ENCODE results near the gene SART1.

Gene SART1

DNA sequence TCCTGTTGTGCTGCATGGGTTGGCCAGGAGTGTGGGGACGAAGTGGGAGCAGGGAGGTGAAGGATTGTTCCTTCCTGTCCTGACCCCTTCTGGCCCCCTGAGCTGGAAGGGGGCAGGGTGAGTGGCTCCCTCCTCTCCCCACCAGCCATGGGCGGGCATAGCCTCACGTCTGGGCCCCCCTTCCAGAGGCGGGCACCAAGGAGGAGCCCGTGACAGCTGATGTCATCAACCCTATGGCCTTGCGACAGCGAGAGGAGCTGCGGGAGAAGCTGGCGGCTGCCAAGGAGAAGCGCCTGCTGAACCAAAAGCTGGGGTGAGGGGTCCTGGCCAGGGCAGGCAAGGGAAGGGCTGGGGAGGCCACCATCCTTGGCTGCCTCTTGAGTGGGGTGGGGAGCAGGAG, 3.4 kb downstream of the SART1 start:
- no peak for DNase-seq (ENCODE audit: low read depth)

DNA sequence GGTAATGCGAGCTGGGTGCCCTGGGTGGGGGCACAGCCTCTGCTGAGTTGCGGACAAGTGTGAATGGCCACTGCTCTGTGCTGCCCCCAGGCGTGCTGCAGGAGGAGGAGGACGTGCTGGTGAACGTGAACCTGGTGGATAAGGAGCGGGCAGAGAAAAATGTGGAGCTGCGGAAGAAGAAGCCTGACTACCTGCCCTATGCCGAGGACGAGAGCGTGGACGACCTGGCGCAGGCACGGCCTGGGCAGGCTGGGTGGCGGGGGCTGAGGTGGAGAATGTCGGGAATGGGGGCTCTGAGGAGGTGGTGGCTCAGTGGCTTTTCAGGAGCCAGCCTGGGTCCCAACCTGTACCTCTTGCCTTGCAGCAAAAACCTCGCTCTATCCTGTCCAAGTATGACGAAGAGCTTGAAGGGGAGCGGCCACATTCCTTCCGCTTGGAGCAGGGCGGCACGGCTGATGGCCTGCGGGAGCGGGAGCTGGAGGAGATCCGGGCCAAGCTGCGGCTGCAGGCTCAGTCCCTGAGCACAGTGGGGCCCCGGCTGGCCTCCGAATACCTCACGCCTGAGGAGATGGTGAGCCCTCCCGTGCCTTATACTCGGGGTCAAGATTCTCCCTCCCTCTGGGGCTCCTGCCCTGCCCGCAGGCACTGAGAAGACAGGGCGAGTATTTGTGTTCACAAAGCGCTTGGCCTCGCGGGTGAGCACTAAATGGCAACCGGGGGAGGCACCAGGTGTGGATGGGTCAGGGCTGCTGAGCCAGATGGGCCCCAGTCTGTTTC, 4.6 kb downstream of the SART1 start:
- DNase-seq (ENCODE audit: low read depth), result no peak

DNA sequence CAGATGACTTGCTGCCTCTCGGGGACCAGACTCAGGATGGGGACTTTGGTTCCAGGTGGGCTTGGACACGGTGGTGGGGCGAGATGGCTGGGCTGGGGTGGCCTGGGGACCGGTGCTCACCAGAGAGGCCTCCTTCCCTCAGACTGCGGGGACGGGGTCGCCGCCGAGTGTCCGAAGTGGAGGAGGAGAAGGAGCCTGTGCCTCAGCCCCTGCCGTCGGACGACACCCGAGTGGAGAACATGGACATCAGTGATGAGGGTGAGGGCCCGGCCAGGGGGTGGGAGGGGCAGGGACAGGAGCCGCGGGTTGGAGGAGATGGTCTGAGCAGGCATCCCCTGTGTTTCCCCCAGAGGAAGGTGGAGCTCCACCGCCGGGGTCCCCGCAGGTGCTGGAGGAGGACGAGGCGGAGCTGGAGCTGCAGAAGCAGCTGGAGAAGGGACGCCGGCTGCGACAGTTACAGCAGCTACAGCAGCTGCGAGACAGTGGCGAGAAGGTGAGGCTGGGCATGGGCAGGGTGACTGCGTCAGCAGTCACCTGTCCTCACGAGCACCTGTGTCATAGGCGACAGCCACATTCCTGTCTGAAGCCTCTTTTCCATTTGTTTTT, 5.9 kb downstream of the SART1 start:
- no peak for DNase-seq (ENCODE audit: low read depth)

DNA sequence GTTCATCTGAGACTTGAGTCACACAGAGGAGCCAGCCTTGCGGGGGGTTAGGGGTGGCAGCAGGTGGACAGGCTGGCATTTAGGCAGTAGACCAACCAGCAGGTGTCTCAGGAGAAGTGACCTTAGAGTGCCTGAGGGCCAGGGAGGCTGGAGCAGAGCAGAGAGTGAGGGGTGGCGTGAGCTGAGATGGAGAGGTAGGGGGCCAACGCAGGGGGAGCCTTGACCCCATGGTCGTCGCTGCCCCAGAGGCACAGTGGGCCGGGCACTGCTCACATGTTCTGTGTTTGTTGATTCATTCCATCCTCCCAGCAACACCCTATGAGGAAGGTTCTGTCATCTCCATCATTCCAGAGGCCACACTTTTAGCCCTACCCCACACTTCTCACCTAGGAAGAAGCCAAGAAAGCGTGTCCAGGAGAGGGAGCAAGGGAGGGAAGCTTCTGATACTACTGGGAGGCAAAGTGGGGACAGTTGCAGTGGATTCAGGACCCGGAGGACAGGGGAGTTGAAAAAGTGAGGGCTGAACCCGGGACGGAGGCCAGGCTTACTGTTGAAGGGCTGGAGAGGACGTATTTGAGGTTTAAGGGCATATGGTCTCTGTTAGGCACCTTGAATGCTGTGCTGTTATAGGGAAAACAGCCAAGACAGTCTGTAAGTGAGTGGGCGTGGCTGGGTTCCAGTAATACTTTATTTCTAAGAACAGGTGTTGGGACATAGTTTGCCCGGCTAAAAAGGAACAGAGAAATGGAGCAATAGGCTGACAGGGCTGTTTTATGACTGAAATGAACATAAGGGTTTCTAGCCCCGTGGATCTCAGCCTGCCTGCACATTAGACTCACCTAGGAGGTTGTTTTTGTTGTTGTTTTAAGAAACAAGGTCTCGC, 7.3 kb downstream of the SART1 start:
- no peak for DNase-seq (ENCODE audit: low read depth)

DNA sequence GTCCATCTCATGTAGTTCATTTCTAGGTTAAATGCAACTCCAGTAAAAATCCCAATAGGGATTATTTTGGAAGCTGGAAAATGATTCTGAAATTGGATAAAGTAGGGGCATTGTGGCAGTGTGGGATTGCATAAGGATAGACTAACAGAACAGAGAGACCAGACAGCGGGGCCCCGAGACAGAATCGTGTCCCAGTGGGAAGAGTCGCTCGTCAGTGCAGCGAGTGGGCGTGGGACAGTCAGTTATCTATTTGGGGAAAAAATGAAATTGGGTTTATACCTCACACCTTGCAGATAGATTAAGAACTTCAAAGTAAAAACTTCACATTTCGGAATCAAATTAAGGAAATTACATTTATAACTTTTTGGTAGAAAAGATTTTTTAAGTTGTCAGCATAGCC, 10.6 kb downstream of the SART1 start:
- DNase-seq (ENCODE audit: low read depth), result no peak

DNA sequence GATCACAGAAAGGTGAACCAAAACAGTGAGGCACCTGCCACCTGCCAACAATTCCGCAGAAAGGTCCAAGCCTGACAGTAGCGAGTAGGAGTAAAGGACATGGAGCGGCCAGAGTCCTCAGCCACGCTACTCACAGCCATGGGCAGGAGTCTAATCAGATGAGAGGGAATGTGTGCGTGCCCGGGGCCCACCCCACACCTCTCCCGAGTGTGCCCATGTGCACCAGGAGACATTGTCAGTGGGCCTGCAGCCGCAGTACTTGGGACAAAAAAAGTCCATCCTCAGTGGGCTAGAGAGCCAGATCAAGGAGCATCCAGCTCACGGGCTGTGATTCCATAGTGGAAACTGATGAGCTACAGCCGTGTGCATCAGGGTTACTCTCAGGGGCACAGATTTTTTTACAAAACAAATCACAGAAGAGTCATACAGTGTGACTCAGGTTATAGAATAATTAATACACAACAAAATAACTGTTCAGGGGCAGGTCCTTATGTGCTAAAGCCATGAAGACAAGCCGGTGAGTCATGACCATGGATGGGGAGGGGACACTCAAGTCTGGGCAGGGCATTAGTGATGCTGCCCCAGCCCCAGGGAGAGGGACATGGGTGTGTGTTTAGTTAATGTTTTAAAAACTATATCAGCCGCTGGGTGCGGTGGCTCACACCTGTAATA, 12.0 kb downstream of the SART1 start:
- DNase-seq (ENCODE audit: low read depth), result no peak

DNA sequence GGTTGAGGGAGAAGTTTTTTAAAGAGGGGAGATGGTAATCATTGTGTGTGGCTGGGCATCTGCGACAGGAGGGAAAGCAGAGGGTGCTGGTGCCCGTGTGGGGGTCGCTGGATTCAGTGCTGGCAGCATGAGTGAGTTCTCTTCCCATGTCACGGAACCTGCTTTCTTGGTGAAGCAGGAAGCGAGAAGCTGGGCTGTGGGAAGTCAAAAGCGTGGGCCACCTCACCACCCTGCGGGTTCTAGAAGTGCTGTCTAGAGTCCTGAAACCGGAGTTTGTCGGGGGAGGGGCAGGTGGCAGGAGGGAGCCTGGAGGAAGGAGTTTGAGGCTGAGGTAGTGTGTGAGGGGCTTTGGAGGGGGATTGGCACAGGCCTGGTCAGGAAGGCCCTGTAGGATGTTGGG, 14.2 kb downstream of the SART1 start:
- no peak for DNase-seq (ENCODE audit: low read depth)

DNA sequence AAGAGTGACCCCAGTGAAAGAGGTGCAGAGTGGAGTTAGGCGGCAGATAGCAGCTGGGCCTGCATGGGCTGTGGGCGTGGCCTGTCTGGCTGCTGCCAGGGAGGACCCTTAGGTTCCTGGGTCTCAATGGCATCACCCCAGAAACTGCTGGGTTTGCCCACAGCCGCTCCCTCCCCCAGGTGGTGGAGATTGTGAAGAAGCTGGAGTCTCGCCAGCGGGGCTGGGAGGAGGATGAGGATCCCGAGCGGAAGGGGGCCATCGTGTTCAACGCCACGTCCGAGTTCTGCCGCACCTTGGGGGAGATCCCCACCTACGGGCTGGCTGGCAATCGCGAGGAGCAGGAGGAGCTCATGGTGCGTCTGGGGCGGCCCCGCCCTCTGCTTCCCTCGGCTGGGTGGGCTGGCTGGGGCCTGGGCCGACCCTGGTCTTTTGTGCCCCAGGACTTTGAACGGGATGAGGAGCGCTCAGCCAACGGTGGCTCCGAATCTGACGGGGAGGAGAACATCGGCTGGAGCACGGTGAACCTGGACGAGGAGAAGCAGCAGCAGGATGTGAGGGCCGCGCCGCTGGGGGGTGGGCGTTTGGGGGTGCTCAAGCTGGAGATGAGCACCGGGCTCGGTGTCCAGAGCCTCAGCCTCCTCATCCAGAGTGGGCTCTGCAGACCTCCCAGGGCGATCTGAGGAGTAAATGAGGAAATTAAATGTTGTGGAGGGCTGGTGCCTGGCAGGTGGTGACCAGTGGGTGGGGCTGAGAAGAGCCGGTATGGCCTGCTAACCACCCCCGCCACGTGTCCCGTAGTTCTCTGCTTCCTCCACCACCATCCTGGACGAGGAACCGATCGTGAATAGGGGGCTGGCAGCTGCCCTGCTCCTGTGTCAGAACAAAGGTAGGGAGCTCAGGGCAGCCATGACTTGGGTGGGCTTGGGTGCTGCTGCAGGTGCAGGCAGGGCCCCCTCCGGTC, 15.0 kb downstream of the SART1 start:
- DNase-seq (ENCODE audit: low read depth), result no peak

DNA sequence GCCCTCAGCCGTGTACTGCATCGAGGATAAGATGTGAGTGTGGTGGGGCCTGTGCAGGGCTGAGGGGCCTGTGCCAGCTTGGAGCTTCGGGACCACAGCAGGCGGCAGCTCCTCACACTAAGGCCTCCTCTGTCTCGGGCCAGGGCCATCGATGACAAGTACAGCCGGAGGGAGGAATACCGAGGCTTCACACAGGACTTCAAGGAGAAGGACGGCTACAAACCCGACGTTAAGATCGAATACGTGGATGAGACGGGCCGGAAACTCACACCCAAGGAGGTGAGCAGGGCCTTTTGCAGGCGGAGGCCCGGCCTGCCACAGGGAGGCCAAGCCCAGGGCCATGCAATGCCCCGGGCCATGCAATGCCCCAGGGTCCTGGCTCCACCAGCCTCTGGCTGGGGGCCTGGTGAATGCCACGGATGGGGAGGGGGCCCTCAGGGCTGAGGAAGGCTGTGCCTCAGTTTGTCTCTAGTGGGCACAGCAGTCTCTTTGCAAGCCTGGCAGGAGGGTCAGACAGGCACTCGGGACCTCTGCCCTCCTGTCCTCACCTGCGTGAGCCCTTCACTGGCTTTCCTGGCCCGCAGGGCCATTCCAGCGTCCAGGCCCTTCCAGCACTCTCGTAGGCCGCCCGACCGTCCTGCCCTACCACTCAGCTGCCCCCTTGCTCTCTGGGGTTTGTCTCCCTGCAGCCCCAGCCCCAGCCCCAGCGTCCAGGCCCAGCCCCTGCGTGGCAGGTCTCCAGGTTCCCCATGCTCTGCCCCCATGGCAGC, 16.3 kb downstream of the SART1 start:
- DNase-seq (ENCODE audit: low read depth), result no peak

DNA sequence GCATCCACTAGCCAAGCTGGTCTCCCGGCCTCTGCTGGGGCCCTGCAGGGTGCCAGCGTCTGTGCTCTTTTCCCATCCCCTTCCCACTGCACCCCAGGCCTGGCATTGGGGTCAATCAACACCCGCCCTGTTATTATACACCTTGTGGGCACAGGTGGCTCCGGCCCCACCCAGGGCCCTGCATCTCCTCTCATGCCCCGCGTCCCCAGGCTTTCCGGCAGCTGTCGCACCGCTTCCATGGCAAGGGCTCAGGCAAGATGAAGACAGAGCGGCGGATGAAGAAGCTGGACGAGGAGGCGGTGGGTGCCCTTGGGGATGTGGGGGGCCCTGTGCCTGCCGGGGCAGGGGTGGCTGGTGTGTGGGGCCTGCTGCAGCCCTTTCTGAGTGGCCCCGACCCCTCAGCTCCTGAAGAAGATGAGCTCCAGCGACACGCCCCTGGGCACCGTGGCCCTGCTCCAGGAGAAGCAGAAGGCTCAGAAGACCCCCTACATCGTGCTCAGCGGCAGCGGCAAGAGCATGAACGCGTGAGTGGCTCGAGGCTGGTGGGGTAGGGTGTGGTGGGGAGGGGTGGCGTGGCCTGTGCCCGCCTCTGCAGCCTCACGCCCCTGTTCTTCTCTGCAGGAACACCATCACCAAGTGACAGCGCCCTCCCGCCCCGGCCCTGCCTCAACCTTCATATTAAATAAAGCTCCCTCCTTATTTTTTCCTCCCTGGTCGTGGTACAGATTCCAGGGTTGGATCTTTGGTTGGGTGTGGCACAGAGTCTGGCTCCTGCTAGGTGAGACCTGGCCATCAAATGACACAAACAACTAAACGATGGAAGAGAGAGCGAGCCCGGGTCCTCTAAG, 17.1 kb downstream of the SART1 start:
- no peak for DNase-seq (ENCODE audit: low read depth)

DNA sequence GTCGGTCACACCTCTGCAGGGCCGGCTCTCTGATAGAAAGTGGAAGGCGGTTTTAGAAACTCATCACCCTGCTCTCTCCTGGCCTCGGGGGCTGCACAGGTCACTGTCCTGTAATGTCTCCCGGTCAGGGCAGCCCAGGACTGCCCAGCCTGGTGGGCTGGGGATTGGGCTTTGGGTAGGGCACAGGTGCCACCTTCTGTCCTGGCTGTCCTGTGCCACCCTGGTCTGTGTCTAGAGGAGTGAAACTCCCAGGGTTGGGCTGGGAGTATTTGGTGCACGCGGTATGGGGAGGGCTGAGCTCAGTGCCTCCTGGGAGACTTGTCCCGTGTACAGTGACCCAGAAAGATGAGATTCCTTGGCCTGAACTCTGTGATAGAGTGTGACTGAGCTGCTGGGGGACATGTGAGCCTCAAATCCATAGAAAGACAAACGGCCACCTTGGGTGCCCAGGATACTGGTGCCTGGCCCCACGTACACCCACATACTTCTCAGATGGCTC, 17.8 kb downstream of the SART1 start:
- DNase-seq (ENCODE audit: low read depth), result no peak

DNA sequence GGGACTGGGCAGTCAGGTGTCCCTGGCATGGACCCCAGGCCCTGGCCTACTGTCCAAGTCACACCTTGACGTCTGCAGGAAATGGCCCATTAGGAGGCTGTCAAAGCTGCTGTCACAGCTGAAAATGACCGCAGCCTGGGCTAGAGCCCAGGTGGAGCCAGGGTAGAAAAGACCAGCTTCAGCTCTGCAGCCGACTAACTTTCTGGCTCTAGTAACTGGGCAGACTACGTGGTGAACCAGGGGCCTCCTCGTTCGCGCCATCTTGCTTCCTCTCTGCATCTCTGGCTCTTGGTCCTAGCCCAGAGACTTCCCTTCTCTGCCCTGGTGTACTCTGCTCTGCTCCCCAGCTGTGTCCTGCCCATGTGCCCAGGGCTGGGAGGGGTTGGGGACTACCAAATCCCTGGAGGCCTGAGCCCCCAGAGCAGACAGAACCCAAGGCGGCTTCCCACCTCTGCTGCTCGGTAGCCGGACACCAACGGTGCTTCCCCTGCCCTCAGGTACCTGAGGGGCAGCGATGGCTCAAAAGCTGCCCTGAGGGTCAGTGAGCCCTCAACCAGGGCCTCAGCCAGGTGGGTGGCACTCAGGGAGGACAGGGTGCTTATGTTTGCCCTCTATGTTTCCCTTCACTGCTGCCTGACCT, 19.7 kb downstream of the SART1 start:
- DNase-seq (ENCODE audit: low read depth), result no peak

DNA sequence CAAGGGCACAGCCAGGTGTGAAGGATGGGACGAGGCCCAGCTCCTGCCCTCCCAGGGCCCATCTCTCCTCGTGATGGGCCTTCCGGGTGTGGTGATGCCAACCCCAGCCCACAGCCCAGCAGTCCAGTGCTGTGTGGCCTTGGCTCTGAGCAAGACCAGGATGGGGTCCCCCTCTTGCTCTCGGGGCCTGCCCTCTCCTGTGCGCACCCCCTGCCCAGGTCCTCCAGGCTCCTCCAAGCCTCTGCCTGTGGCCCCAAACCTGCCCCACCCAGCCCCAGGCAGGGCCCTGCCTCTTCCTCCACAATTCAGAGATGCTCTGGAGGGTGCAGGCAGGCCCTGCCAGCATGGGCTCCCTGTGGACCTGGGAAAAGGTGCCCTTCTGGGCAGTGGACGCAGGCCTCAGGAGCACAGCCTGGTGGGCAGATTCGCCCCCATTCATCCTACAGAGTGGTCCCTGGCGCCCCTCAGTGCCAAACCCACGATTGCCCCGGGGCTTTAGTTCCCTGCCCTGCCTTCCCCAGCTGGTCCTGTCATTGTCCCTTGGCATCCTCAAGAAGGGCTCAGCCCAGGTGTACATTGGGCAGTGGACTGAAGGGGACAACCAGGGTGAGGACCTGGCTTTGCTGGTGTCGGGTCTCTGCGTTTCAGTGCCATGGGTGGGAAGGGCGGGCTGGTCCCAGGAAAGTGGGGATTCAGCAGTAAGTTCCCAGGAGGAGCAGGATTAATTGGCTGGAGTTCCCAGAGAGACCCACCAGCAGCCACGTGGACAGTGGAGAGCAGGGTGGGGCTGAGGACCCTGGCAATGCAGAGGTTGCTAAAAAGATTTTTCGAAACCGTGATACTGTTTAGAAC, 20.7 kb downstream of the SART1 start:
- DNase-seq (ENCODE audit: low read depth), result no peak

DNA sequence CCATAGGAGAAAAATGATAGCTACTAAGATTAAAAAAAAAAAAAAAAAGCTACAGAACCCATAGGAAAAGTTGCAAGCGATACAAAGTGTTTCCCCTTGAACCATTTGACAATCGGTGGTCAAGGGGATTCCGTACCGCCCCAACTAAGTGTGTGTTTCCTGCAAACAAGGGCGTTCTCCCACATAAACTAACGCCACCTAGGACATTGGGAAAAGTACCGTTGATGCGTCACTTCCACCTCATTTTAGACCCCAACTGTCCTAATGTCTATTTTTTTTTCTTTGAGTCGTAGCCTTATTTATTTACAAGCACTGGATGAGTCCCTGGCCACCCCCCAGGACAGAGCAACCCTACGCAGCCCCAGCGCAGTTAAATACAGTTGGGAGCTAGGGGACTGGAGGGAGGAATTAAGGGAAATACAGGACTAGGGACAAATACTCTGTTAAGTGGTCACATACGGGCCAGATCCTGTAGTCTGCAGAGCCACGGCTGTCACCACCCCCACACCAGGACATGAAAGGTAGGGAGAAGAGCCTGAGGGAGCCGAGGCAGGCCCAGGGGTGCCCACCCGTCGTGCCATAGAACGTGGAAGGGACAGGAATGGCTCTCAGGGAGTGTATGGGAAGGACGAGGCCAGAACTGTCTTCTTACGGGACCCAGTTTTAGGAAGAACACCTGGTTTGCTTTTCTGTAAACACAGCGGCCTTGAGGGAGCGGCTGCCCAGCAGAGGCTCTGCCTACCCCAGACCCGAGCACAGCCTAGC, 21.5 kb downstream of the SART1 start:
- DNase-seq (ENCODE audit: low read depth), result no peak

DNA sequence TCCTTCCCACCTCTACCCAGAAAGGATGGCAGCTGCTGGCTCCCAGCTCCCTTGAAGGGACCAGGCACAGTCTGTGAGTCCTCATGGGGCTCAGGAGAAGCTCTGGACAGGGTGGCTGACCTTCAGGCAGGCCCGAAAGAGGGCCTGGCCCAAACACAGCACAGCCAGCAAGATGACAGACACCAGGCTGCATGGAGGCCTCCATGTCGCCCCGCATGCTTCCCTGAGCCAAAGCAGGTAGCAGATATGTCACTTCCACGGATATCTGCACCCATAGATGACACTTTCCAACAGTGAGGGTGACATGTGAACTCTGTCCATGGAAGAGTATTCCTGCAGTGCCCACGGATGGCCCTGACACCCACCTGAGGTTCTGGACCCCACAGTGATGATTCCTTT, 22.1 kb downstream of the SART1 start:
- no peak for DNase-seq (ENCODE audit: low read depth)

DNA sequence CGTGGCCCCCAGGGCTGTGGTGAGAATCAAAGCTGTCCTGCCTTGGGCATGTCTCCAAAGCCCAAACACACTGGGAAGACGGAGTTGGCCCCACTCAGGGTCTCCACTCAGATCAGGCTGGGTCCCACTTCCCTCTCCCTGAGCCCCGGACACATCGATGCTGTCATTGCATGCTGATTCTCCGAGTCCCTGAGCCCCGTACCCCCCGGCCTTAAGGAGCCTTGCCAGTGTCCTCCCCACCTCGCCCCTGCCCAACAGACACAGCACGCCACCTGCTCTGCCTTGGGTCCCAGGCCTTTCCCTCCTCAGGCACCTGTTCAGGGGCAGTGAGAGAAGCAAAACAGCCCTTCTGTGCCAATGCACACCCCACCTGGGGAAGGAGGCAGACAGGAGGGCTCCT, 25.8 kb downstream of the SART1 start:
- DNase-seq (ENCODE audit: low read depth), result no peak
